ENCODE measurements around the gene ACSM2A.
"Not testable (repeated sequence)": the region's sequence is repeated elsewhere in the genome, so short reads cannot be mapped to it uniquely, and the experiment has no call there.

ACSM2A gene

GRCh38 chr16:20510323-20510722 is 59.0 kb downstream of the ACSM2A start:
- Histone ChIP-seq H3K4me3 (no peak overlapping the region), H3K9ac (no peak overlapping the region), H3K27me3 (no peaks in the 10 kb centered on the region), H3K9me3 (replicated peaks in 1 of 11) (peaks cover 31 to 44% (median 36%) of the 10 kb centered on the region in 11 experiments), H3K4me1 (no peaks in the 10 kb centered on the region), H3K27ac (no peak overlapping the region), H4K20me1 (no peaks in the 10 kb centered on the region), H3K4me2 (no peak overlapping the region), H3K36me3 (no peaks in the 10 kb centered on the region)
- TF ChIP-seq Cebpa-rat (IDR thresholded peaks at IDR 0.05): no peak

GRCh38 chr16:20515688-20516090 is 64.4 kb downstream of the ACSM2A start:
- Histone ChIP-seq H3K9me3 (replicated peaks in 1 of 11) (peaks cover 0 to 7% (median 0%) of the 10 kb centered on the region in 11 experiments; a peak in 2 of 22 replicates), H3K9ac (no peak overlapping the region), H3K36me3 (no peaks in the 10 kb centered on the region), H3K27me3 (no peaks in the 10 kb centered on the region), H3K4me2 (no peak overlapping the region), H3K27ac (no peak overlapping the region), H3K4me1 (no peaks in the 10 kb centered on the region), H3K4me3 (no peak overlapping the region), H4K20me1 (no peaks in the 10 kb centered on the region)
- TF ChIP-seq Cebpa-rat (IDR thresholded peaks at IDR 0.05): no peak

- Histone ChIP-seq H3K4me1 (no peaks in the 10 kb centered on the region), H3K9me3 (replicated peaks in 1 of 11) (peaks cover 0 to 7% (median 0%) of the 10 kb centered on the region in 11 experiments; a peak in 2 of 22 replicates), H3K27me3 (no peaks in the 10 kb centered on the region), H3K36me3 (no peaks in the 10 kb centered on the region), H3K4me2 (no peak overlapping the region), H3K9ac (no peak overlapping the region), H3K4me3 (no peak overlapping the region), H3K27ac (no peak overlapping the region), H4K20me1 (no peaks in the 10 kb centered on the region)
- no peak for TF ChIP-seq Cebpa-rat (IDR thresholded peaks at IDR 0.05)
These were observed 65.8 kb downstream of the ACSM2A start for GRCh38 chr16:20517149-20517548.

- Histone ChIP-seq H3K36me3 (no peaks in the 10 kb centered on the region), H4K20me1 (no peaks in the 10 kb centered on the region), H3K9me3 (replicated peaks in 1 of 11) (peaks cover 0 to 7% (median 0%) of the 10 kb centered on the region in 11 experiments; a peak in 2 of 22 replicates), H3K9ac (no peak overlapping the region), H3K27ac (no peak overlapping the region), H3K4me1 (no peaks in the 10 kb centered on the region), H3K4me2 (no peak overlapping the region), H3K4me3 (no peak overlapping the region), H3K27me3 (no peaks in the 10 kb centered on the region)
- TF ChIP-seq Cebpa-rat (IDR thresholded peaks at IDR 0.05): no peak
These were observed 67.9 kb downstream of the ACSM2A start for GRCh38 chr16:20519231-20519630.

- Histone ChIP-seq H4K20me1 (no peaks in the 10 kb centered on the region), H3K36me3 (no peaks in the 10 kb centered on the region), H3K27me3 (no peaks in the 10 kb centered on the region), H3K27ac (no peak overlapping the region), H3K9me3 (replicated peaks in 1 of 11) (no peaks in the 10 kb centered on the region), H3K4me1 (no peaks in the 10 kb centered on the region), H3K4me3 (no peak overlapping the region), H3K9ac (no peak overlapping the region), H3K4me2 (no peak overlapping the region)
- no peak for TF ChIP-seq Cebpa-rat (IDR thresholded peaks at IDR 0.05)
These were observed 68.8 kb downstream of the ACSM2A start for GRCh38 chr16:20520103-20520502.

GRCh38 chr16:20531795-20532194 is 80.5 kb downstream of the ACSM2A start:
- not testable (repeated sequence) for H3K4me1 ChIP-seq, H3K4me3 ChIP-seq

GRCh38 chr16:20532284-20532792 is 81.0 kb downstream of the ACSM2A start:
- H3K4me2 ChIP-seq; H3K9me3 ChIP-seq (replicated peaks in 1 of 11); H3K4me3 ChIP-seq; H3K27me3 ChIP-seq; H3K36me3 ChIP-seq; H3K27ac ChIP-seq; H4K20me1 ChIP-seq; H3K9ac ChIP-seq; H3K4me1 ChIP-seq: not testable (repeated sequence)

More at GRCh38 chr16:20531795-20532194, 80.5 kb downstream of the ACSM2A start:
- H3K9me3 ChIP-seq (replicated peaks in 1 of 11); H3K4me2 ChIP-seq; H3K9ac ChIP-seq; H3K27me3 ChIP-seq; H3K27ac ChIP-seq; H4K20me1 ChIP-seq; H3K36me3 ChIP-seq: not testable (repeated sequence)

GRCh38 chr16:20536669-20537068 is 85.3 kb downstream of the ACSM2A start:
- H4K20me1 ChIP-seq; H3K27ac ChIP-seq; H3K4me2 ChIP-seq; H3K9ac ChIP-seq; H3K9me3 ChIP-seq (replicated peaks in 1 of 11); H3K4me3 ChIP-seq; H3K36me3 ChIP-seq; H3K4me1 ChIP-seq; H3K27me3 ChIP-seq: not testable (repeated sequence)

Data from BLaER1 treated with 17β-estradiol and CSF1 and Interleukin-3, amounts not matched to agents 10 nM and 100 nM (cell line).